Embryonic facial prominence (tissue), 1 donor: ENCODE data around the gene ADGRV1.

Experiments
- DNase-seq: peaks from one replicate; pipeline ENCODE4 v3.0.0-alpha.2; 2016; ENCODE audit errors: extremely low spot score

The ADGRV1 gene

GRCh38 chr5:90873033-90873517 lies 314.5 kb downstream of the ADGRV1 start:
- no peak for DNase-seq

DNA sequence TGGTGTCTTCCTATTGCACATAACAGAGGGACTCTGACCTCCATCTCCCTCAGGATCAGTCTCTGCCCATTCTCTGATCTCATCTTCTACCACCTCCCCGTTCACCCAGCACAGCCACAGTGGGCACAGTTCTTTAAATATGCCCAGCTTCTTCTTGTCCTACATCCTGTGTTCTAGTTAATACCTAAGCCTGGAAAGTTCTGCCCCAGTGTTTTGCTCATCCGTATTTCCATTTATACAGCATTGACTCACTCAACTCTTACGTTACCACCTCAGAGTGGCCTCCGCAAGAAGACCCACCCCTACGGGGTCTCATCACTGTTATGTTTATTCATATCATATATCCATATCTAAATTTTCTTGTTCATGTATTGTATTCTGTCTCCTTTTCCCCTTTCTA lies 315.5 kb downstream of the ADGRV1 start:
- no peak for DNase-seq

DNA sequence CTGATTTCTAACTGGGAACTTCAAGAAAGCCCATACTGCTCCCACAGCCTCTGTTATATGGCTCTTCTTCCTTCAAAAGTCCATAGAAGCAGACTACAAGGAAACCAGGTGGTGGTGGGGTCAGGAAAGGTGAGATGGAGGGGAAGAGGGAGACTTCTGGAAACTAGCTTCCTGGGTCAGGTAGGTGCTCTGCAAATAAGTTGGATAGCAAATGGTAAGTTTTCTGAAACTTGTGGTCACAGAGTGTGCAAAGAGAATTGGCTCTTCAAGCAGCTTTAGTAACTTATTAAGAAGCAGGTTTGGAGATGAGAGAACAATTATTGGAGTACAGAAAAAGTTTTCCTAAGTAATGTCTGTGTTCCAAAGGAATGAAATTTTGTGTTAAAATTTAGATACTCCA lies 316.9 kb downstream of the ADGRV1 start:
- no peak for DNase-seq

GRCh38 chr5:90876366-90876765 lies 317.8 kb downstream of the ADGRV1 start:
- DNase-seq = no peak

- no peak for DNase-seq
These were observed 318.5 kb downstream of the ADGRV1 start for GRCh38 chr5:90877049-90877448.

DNA sequence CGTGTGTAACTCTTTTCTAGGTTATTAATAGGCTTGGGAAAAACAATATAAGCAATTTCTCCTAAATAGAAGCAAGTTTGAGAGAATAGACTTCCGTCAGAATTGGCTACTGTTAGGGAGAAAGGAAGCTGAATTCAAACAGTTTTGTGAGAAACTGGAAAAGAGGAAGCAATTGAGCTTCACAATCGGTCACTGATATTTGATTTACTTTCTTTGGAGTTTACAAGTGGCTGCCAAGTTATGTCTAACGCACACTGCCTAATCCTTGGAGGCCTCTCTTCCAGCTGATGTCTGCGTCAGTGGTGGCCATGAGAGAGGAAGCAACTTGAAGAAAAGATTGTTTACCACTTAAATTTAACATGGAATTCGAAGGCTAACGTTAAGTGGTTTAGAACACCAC lies 319.5 kb downstream of the ADGRV1 start:
- no peak for DNase-seq

DNA sequence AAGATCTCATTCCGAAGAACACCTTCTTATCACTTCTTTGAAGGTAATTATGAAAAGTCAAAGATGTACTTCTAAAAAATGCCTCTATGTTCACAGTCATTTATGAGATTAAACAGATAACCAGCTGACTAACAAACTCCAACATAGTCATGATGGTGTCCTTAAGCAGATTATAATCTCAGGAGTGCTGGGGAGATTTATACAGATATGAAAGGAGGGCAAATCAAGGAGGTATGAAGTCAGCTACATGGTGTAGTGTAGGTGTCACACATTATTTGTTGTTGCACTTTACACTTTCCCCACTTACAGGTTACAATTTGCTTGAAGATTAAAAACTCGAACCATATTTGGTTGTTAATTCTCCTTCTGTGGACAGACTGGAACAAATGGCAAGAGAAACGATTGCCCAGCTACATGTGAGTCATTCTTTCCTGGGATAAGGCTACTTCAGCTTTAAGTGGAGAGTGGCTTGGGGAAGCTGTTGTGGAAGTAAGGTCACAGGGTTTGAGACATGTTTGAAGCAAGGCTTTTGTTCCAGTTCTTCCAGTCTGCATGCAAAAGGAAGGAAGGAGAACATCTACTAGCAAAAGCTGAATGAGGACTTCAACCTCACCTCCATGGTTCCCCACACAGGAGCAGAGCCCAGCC lies 320.1 kb downstream of the ADGRV1 start:
- no peak for DNase-seq

DNA sequence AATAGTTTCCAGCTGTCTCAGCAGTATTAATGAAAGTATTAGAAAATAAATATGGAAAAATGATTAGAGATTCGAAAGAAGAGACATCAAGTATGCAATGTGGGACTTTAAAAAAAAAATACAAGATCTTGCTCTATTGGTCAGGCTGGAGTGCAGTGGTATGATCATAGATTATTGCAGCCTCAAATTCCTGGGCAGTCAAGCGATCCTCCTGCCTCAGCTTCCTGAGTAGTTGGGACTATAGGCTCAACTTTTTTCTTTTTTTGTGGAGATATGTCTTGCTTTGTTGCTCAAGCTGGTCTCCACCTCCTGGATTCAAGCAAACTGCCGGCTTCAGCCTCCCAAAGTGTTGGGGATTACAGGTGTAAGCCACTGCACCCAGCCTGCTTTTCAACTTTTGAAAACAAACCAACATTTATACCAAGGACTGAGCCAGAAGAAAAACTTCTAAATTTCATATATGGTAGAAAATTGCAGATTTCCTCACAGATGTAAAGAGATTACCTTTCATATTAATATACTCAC lies 323.1 kb downstream of the ADGRV1 start:
- DNase-seq = no peak

DNA sequence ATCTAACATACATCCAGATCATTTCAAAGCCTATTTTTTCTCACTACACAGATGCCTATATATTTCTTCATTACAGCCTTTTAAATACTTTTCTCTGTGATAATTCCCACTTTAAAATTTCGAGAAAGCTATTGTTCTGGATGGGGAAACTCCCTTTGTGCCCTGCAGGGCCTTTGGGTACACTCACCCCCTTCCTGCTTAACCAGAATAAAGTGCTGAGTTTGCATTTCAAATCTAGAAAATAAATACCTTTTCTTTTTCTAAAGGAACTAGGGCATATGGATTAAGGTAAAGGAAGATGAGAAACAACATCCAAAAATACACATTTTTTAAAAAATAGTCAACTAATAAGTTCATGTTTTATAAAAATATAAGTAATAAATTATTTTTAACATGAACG lies 323.9 kb downstream of the ADGRV1 start:
- no peak for DNase-seq

GRCh38 chr5:90885180-90885868 lies 326.7 kb downstream of the ADGRV1 start:
- no peak for DNase-seq

- no peak for DNase-seq
These were observed 327.8 kb downstream of the ADGRV1 start for GRCh38 chr5:90886381-90886780.

- DNase-seq = no peak
These were observed 330.1 kb downstream of the ADGRV1 start for GRCh38 chr5:90888511-90889324.

GRCh38 chr5:90889325-90889600 lies 330.7 kb downstream of the ADGRV1 start:
- DNase-seq = no peak

DNA sequence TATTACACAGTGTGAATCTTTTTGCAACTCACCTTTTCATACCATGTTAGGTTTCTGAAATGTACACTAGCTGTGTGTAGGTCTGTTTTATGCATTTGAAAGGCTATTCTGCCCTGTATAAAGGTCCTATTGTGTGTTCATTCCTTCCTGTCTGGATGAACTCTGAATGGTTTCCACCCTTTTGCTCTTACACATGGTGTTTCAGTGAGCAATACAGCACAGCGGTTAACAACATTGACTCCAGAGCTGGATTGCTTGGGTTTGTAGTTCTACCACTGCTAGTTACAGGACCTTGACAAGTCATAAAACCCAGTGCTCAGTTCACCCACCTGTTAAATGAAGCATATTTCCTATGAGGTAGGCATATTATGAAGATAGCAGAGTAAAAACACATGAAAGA lies 331.6 kb downstream of the ADGRV1 start:
- no peak for DNase-seq

- no peak for DNase-seq
These were observed 336.3 kb downstream of the ADGRV1 start for GRCh38 chr5:90894866-90895420.

DNA sequence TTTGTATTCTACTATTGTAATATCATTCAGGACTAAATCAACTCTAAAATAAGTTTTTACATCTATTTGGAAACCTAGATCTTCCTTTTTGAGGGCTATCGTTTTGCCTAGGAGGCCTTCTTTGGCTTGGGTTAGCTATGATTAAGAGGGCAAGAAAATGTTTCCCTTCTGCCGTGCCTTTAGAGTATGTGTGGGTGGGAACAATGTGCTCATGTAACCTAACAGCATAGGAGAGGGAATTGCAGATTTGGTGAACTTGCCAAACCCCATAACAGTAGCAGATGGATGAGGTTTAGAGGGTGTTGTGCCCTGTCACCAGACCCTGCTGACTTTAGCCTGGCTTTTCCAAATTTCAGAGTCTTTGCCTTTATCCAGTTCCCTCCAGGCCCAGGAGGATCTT lies 339.0 kb downstream of the ADGRV1 start:
- DNase-seq = no peak

DNA sequence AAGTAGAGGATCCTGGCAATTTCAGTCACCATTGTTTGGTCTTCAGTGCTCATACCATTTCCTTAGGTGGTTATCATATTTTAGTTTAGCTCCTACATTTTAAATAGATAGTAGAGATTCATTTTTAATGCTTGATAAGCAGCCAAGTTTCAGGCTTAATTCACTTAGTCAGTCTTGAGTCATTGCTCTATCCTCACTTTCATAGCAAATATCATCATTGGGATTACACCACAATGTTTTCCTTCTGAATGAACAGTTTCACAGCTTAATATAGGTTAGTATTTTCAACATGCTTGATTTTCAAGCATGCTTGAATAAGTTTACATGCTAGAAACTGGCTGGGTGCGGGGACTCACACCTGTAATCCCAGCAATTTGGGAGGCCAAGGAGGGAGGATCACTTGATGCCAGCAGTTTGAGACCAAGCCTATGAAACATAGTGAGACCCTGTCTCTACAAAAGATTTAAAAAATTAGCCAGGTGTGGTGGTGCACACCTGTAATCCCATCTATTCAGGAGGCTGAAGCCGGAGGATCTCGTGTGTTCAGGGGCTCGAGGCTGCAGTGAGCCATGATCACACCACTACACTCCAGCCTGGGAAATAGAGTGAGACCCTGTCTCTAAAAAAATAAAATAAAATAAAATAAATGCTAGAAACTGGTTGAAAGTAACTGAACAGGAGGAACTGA lies 339.9 kb downstream of the ADGRV1 start:
- DNase-seq = no peak

- no peak for DNase-seq
These were observed 340.5 kb downstream of the ADGRV1 start for GRCh38 chr5:90899014-90899604.

DNA sequence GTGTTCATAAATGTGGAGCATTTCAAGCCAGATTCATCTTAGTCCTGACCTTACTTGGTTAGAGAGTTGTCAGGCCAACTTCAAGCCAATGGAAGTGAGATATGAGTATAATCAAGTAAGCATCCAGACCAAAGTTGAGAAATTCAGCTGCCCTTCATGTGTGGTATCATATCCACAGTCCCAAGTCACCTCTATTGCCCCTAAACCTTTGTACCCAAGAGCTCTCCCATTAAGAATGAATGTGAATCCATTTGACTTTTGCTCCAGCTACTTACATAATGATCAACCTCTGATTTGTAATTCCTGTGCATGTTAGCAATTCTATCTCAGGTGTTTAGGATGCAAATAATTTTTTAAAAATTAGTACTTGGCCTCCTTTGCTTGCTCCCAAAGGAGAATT lies 342.7 kb downstream of the ADGRV1 start:
- no peak for DNase-seq

- DNase-seq = no peak
These were observed 343.6 kb downstream of the ADGRV1 start for GRCh38 chr5:90902170-90902569.

DNA sequence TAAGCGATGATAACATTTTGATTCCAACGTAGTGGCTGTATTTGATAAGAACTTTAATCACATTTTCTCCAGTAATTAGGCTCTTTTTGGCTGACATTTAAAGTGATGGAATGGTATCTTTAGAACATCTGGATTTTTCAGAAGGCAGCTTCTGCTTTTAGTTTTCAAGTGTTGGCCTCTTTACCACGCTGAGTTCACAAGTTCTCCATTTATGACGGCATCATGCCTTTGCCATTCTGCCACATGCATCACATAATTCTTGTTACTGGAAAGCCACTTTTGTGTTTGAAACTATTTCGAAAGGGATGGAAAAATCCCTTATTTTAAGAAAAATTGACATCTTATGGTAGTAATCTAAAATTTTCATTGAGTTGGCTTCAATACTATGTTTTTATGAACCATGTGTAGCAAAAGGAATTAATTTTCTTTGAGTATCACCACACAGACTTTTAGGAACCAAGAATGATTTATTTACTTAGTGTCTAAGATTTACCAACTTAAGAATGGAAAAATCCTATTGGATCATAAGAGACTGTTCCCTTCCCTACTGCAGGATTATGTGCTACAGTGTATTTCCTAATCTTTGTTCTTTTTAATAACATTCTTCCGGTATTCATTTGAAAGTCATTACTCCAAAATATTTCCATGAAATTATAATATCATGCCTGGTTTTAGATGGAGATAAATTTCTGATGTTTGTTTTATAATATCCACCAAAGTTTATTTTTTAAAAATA lies 344.2 kb downstream of the ADGRV1 start:
- DNase-seq = no peak
